Inflammatory macrophage (primary cell): Measurements from ENCODE around the gene BMF.
"Not testable (repeated sequence)": the region's sequence is repeated elsewhere in the genome, so short reads cannot be mapped to it uniquely, and the experiment has no call there.

Experiments used
- DNase-seq, 2 donors: peaks; one replicate each; pipeline ENCODE4 v3.0.0-alpha.2; 2020 to 2022

BMF gene

DNA sequence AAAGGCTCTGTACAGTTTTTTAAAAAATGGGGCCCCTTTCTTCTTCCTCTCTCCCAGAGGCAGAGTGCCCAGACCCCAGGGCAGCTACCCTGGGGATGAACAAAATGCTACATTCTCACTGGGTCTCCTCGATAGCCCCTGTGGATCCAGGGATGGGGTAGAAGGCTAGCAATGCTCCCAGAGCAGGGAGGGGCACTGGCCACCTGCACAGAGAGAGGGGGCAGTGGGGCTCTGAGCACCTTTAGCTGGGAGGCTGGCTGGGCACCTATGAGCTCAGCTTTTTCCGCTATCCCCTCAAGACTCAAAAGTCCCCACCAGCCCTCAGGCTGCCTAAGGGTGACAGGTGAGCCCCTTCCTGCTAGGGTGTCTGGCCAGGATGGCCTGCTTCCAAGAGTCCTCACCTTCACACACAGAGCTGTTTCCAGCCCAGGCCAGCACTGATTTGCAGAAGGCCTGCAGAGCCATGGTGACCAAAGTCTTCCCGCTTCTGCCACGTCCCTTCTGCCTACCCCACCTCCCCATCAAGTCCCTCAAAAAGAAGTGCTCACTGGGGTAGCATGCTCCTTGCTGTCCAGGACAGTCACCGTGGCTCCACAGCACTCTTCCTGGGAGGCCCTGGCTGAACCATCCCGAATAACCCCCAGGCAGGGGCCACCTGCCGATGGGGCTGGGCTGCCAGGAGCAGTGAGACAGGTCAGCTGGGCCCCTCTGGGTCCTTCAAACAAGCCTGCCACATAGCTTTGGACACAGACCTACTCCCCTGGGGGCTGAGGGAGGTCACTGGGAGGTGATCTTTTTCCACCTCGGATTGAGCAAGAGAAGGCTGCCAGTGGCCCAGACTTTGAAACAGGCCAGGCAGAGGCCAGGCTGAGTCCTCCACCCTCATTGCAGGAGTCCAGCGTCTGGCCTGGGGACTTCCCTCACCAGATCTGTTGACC, 20.4 kb downstream of the BMF start:
- peak in 1 of 2 donors; percentile 24 for DNase-seq

DNA sequence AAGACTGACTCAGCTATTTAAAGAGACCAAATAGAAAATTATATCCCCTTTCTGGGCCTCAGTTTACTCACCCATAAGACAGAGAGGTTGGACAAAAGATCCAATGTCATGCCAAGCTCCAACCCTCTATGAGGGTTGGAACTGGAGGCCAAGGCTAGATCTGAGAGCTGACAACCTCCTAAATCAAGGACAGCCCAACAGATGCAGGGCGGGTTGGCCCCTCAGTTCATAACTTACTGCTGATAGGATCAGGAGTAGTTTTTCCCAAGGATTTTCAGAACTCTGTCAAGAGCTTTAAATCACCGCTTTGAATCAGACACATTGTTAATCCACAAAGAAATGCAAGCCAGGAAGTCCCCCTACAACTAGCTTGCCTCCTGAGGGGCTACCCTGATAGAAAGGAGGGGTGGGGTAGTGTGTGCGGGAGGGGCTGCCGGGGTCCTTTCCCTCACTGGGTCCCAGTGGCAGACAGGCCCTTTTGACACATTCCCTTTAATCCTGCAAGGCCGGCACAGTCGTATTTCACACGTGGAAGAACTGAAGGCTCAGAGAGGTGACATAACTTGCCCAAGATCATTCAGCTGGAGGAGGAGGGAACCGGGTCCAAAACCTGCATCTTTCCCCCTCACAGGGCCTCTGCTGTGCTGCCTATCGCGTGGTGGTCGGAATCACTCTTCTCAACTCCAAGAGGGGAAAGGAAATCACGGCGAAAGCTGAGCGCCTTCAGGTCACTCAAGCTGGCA, 21.4 kb downstream of the BMF start:
- DNase-seq: no peak

- DNase-seq: no peak
Measured at GRCh38 chr15:40085266-40085665, 23.4 kb downstream of the BMF start.

GRCh38 chr15:40084650-40085049, 24.0 kb downstream of the BMF start:
- DNase-seq: no peak

- no peak for DNase-seq
Measured at GRCh38 chr15:40082195-40082883, 26.3 kb downstream of the BMF start.

DNA sequence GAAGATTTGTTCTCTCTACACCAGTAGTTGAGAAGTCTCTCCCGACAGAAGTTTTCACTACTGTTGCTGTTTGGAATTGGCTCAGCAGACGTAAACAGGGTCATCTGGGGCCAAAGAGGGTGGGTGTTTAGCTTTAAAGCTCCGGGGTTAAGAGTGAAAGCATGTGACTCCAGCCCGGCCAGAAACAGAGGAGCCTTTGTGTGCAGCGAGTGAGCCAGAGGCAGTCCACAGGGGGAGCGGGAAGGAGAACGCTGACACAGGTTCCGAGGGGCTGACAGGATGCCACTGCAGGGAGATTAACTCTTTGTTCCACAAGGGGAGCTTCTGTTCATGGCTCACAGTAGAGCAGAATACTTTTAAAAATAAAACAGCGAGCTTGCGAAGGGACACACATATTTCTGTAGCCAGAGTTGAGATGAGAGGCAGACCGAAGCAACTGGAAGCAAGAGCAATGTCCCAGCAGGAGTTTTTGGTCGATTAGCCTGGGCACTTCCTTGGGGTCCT, 26.9 kb downstream of the BMF start:
- peak; percentile 76 to 87 for DNase-seq

GRCh38 chr15:40080847-40081246, 27.8 kb downstream of the BMF start:
- DNase-seq: no peak

DNA sequence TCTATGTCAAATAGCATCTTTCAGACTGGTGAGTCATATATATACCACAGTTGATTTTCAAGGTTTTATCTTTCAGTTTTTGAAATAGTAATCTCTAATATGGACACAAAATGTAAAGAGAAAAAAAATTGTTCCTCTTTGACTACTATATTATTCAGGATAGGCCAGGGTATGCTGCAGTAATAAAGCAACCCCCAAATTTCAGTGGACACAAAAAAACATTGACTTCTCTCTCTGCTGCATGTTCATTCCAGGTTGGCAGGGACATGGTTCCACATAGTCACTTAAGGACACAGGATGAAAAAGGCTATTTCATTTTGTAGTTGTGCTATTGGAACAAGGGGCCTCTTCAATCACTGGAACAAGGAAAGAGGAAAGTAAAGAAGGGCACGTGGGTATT, 28.6 kb downstream of the BMF start:
- DNase-seq: no peak

DNA sequence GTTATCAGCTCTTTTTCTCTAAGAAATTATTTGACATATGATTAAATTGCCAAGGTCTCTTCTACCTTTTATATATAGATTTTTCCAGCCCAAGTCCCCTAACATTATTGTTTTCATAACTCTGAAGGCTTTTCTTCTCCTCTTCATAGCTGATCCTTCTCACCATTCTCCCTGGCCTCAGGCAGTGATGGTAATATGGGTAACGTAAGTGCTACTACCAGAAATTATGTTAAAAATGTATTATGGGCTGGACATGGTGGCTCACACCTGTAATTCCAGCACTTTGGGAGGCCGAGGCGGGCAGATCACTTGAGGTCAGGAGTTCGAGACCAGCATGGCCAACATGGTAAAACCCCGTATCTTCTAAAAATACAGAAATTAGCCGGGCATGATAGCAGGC, 29.2 kb downstream of the BMF start:
- DNase-seq: no peak

GRCh38 chr15:40075298-40076044, 33.2 kb downstream of the BMF start:
- no peak for DNase-seq

DNA sequence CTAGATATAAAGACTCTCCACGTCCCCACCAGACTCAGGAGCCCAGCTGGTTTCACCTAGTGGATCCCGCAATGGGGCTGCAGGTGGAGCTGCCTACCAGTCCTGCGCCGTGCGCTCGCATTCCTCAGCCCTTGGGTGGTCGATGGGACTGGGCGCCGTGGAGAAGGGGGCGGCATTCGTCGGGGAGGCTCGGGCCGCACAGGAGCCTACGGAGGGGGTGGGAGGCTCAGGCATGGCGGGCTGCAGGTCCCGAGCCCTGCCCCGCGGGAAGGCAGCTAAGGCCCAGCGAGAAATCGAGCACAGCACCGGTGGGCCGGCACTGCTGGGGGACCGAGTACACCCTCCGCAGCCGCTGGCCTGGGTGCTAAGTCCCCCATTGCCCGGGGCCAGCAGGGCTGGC, 34.0 kb downstream of the BMF start:
- DNase-seq: not testable (repeated sequence)

- DNase-seq: not testable (repeated sequence)
Measured at GRCh38 chr15:40073716-40074490, 34.8 kb downstream of the BMF start.

GRCh38 chr15:40072216-40072990, 36.3 kb downstream of the BMF start:
- DNase-seq: no peak

GRCh38 chr15:40070608-40071218, 38.0 kb downstream of the BMF start:
- DNase-seq: no peak

- no peak for DNase-seq
Measured at GRCh38 chr15:40070166-40070557, 38.5 kb downstream of the BMF start.

DNA sequence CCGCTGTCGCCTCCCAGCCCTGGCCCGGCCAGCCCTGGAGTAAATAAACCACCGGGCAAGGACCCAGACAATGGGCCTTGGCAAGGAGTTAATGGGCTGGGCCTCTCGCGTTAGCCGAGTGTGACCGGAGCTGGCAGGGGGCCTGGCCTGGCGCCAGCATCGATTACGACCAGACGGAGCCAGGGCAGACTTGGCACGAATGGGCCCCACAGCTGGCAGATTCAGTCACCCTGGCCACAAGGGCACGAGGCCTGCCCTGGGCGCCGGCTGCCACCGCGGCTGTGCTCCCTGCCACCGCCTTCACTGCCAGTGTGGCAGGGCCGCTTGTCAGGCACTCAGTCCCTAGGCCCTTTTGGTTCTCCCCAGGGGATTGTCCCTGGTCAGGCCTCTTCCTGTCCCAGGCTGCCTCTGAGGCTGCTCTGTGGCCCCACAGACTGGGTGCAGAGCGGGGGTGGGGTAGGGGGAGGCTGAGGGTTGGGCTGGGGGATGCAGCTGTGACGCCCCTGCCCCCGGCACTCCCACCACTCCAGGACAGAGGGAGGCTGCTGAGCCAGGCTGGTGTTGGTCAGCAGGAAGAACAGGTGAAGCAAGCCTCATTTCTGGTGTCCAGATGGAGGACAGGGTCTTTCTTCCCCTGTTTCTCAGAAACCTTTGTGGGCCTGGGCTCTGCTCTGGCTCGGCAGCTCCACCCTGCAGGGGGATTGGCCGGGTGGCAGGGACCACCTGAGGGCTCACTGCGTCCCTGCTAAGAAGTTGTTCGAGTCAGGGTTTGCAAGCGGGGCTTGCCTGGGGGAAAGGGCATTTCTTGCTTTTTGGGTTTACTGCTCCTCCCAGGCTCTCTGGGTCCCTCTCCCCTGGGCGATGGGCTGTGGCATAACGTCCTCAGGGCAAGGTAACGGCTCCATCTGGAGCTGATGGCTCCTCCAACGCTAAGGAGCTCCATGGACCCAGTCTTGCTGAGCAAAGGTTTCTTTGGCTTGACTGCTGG, 39.2 kb downstream of the BMF start:
- no peak for DNase-seq

DNA sequence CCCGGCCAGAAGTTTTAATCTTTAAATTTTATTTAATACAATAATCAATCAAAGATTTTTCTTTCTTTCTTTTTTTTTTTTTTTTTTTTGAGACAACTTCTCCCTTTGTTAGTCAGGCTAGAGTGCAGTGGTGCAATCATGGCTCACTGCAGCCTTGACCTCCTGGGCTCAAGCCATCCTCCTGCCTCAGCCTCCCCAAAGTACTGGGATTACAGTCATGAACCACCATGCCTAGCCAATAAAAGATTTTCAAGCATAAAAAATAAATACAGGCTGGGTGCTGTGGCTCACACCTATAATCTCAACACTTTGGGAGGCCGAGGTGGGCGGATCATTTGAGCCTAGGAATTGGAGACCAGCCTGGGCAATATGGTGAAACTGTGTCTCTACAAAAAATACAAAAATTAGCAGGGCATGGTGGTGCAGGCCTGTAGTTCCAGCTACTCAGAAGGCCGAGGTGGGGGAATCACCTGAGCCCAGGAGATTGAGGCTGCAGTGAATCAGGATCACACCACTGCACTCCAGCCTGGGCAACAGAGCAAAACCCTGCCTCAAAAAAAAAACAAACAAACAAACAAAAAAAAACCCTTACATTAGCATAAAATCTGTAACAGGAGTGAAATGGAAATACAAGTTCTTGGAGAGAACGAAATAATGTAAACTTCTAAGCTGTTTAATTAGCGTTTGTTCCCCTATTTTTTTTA, 40.6 kb downstream of the BMF start:
- DNase-seq: no peak

DNA sequence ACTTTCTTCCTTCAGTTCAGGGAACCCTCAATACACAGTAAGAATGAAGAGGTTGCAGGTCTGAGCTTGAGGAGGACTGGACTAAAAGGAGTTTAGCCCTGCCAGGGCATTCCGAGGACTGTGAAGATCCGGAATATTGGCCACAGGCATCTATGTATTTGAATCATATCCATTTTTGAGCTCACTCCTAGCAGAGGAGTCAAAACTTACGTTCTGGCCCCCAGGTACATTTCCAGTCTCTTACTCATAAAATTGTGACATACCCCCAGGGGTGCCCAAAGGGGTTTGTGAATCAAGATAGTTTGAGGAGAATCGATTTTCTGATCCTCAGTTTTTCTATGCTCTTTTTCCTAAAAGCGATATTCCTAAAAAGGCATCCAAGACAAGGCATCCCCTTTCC, 42.1 kb downstream of the BMF start:
- no peak for DNase-seq
